ENCODE results near the gene UPK3BL2.
"Not testable (repeated sequence)": the region's sequence is repeated elsewhere in the genome, so short reads cannot be mapped to it uniquely, and the experiment has no call there.

The UPK3BL2 gene

GRCh38 chr7:102493220-102493935, 50.1 kb downstream of the UPK3BL2 start:
- DNase-seq: not testable (repeated sequence)

- DNase-seq: not testable (repeated sequence)
Measured at GRCh38 chr7:102490529-102491075, 52.9 kb downstream of the UPK3BL2 start.
